Renal cortex interstitium (tissue), 11 donors: ENCODE measurements around the gene ERN2. TPM values are rescaled to one million over a fixed set of nuclear protein-coding genes. Genes with fewer than 3 reads are reported as not detected.

Experiments
- DNase-seq, 11 donors: peaks; one replicate each; pipeline ENCODE4 v3.0.0-alpha.2; 2013; ENCODE audit warnings: low read depth in 9 of 11, low spot score in 4 of 11; ENCODE audit errors: extremely low read depth in 1 of 11
- polyA plus RNA-seq, 3 donors: library from polyadenylated mRNA; unstranded; fragments of 120-200 nt; gene quantifications; one replicate each; pipeline ENCODE4 v1.2.1, GENCODE V29; 2013; ENCODE audit not compliant: insufficient read length in 3 of 3

Gene ERN2
- polyA plus RNA-seq, 3 donors: 0.19 to 0.49 (median 0.47) TPM

GRCh38 chr16:23666571-23667354 lies 46.3 kb downstream of the ERN2 start:
- DNase-seq: no peak

DNA sequence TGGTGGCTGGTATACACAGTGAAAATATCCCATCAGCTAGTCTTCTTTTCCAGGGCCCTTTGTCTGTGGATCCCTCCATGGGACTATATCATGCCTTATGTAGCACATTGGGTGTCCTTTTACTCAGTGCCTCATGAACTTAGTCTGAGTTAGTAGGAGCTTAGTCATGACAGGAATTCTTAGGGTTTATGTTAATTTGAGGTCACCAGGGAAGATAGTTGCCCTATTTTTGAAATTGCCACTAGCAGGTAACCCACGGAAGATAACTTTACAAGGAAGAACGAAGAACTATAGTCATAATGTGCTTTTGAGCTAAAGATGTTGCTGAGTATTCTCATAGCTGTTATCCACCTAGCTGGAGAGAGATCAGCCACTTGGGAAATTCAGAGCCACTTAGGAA lies 49.1 kb downstream of the ERN2 start:
- DNase-seq: no peak

GRCh38 chr16:23651943-23652468 lies 61.0 kb downstream of the ERN2 start:
- no peak for DNase-seq

DNA sequence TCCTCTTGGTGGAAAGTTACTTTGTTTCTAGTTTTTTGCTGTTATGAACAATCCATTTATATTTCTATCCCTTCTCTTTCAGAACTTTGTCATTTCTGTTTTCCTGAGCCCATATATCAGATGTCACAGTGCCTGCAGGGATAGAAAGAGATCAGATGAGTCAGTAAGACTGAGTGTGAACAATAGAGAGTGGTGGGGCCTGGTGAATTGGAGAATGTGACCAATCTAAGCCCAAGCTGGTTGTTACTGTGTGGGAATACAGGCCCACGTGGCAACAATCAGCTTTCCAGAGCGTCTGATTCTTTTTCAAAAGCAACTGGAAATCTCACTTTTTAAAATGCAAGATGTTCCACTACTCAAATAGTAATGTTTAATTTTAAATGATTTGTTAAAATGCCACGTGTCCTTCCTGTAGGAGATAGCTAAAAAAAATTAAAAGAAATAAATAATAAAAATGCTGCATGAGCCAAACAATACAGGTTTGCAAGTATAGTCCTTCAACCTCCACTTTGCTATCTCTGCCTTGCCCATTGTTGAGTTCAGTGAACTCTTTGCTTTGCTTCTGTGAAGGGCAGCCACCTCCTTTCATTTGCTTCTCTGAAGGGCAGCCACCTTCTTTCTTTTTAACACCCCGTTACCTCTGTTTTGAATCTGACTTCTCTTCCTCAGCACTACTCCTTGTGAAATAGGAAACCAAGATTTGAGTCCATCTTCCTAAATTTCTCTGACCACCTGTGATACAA lies 62.2 kb downstream of the ERN2 start:
- no peak for DNase-seq

DNA sequence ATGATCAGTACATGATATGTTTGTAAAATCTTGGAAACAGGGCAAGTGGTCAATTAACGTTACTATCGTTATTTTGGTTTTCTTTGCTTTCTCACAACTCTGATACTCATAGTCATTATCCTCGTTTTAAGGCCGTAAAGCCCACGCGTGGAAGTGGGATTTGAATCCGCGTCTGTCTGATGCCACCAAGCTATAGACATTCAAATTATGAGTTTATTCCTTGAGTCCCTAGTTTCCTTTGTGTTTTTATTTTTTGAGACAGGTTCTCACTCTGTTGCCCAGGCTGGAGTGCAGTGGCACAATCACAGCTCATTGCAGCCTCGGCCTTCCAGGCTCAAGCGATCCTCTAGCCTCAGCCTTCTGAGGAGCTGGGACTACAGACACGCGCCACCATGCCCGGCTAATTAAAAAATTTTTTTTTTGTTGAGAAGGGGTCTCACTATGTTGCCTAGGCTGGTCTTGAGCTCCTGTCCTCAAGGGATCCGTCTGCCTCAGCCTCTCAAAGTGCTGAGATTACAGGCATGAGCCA lies 70.7 kb downstream of the ERN2 start:
- no peak for DNase-seq

DNA sequence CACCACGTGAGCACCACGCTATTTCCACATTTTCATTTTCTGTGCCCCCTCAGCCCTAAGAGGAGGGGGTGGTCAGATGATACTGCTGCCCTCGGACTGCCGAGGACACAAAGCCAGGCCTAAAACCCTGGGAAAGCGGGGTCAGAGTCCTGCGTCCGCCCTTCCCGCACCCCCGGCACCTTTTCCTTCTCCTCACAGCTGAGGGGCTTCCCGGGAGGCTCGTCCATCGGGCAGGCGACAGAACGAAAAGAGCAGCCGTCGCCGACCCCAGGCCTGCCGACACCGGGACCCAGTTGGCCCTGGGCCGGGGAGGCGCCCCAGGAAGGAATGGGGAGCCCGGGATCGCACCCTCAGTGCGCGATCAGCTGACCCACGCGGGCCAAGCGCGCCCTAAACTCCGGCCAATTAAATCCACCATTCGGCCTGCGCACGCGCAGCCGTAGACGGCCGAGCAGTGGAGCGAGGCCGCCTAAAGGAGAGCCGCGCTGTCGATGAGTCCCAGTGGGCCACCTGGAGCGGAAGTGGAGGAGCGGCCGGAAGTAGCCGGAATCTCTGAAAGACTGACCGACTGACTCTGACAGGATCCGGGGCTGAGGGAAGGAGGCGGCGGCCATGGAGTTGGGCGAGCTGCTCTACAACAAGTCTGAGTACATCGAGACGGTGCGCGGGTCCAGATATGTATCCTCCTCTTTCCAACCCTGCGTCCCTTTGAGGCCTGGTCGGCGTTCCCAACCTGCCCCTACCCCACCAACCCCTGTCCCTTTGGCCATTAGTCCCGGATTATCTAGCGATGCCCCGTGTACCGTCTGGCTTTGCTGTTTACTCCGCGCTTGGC lies 71.9 kb downstream of the ERN2 start, which contains the start of the genes DCTN5 and PALB2:
Gene DCTN5 (plus strand): TSS at position 536 of the 835 bp plus-strand sequence. CDS start 77 bp downstream, at position 613.
Gene PALB2 (minus strand): TSS at position 380 of the 835 bp plus-strand sequence. CDS start 153 bp downstream, at position 227.
- peak; percentile 69 to 92 (median 84) for DNase-seq

DNA sequence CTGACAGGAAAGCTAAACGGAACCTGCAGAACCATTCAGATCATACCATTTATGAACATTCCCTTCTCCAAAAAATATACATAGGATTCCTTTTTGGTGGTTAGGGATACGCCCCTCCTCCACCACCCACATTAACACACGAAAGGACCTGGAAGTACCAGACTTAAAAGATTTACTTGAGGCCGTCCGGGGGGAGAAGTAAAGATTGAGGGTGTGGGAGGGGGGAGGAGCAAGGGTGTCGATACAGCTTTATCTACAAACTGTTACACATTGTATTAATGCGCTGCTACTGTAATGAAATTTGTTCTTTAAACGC lies 72.4 kb downstream of the ERN2 start:
- peak in 2 of 11 donors; percentile 0 to 2 for DNase-seq

Other genes with a start within 250 kb of the ERN2 start
- gene GGA2, start 202.7 kb downstream of the ERN2 start, polyA plus RNA-seq: 100 to 1,000 TPM; 124 to 170 (median 164) TPM
- 10 to 100 TPM; 27.8 to 32.1 (median 28.9) TPM for gene EARS2, start 155.9 kb downstream of the ERN2 start, polyA plus RNA-seq
- gene UBFD1, start 155.5 kb downstream of the ERN2 start, polyA plus RNA-seq: 10 to 100 TPM; 73.4 to 81.0 (median 74.8) TPM
- 100 to 1,000 TPM in 2 of 3 donors, 10 to 100 TPM in 1; 81.8 to 103 (median 100) TPM for gene NDUFAB1, start 116.9 kb downstream of the ERN2 start, polyA plus RNA-seq
- gene PALB2, start 71.9 kb downstream of the ERN2 start, polyA plus RNA-seq: 10 to 100 TPM; 19.2 to 25.2 (median 22.6) TPM
- 10 to 100 TPM; 69.7 to 72.1 (median 71.7) TPM for gene DCTN5, start 71.8 kb downstream of the ERN2 start, polyA plus RNA-seq
- 10 to 100 TPM; 24.1 to 32.7 (median 31.2) TPM for gene PLK1, start 34.3 kb downstream of the ERN2 start, polyA plus RNA-seq
- 1 to 10 TPM; 1.7 to 2.3 (median 1.9) TPM for gene CHP2, start 41.8 kb upstream of the ERN2 start, polyA plus RNA-seq
- 1 to 10 TPM; 4.1 to 5.4 (median 4.2) TPM for gene PRKCB, start 122.8 kb upstream of the ERN2 start, polyA plus RNA-seq